LHCN-M2 (cell line): ENCODE data around the gene PARD3B. TPM values are rescaled to one million over a fixed set of nuclear protein-coding genes. Genes with fewer than 3 reads are reported as not detected.

ENCODE experiments used
- DNase-seq: peaks from one replicate; pipeline ENCODE4 v3.0.0-alpha.2; 2012; ENCODE audit warnings: low read depth
- total RNA-seq: library from RNA; depleted of rRNA; stranded (reverse); fragments of >200 nt; gene quantifications from 2 replicates; pipeline ENCODE4 v1.2.3, GENCODE V29; 2014

The PARD3B gene
- total RNA-seq, 1 experiment from 2014 or later = 4.0 TPM

DNA sequence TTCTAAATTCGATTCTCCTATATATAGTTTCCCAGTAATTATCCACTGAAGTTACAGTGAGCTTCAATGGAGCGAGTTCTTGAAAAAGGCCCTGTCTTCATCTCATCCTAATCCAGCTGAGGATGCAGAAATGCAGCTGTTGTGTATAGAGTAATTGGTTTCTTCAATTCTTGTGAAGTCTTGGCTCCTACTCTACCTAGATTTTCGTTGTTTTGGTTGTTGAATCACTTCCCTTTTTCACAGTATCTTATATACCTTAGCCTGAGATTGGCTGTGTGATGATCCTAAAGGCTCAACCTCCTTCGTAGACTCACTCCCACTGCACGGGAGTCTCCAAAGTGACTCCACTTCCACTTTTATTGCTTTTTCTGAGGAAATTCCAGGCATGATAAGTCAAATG lies 280.4 kb downstream of the PARD3B start:
- DNase-seq = no peak

GRCh38 chr2:204827701-204828590 lies 282.7 kb downstream of the PARD3B start:
- DNase-seq = no peak

DNA sequence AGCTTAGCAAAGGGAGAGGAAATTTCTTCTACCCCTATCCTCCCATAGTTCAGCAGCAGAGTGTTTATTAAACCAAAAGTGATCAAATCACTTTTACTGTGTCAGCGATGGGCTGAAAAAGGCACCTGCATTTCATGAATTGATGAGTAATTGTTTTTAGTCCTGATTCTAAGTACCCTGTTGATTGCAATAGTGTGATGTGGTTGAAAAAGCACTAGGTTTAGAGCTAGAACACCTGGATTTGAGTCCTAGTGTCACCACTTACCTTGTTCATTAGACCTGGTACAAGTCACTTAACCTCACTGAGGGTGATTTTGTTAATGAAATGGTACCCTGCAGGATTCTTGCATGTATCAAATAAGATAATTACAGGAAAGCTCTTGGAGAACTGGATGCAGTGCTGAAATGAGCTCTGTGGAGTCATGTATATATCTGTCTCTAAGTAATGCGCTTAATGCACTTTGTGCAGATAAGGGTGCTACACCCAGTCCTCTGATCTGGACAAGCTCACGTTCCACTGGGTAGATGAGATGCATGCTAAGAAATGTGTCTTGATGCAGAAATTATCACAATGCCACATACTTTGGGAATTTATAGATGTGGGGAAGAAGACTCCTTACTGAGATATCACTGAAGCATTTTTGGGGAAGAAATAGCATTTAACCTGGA lies 289.6 kb downstream of the PARD3B start:
- DNase-seq = no peak

DNA sequence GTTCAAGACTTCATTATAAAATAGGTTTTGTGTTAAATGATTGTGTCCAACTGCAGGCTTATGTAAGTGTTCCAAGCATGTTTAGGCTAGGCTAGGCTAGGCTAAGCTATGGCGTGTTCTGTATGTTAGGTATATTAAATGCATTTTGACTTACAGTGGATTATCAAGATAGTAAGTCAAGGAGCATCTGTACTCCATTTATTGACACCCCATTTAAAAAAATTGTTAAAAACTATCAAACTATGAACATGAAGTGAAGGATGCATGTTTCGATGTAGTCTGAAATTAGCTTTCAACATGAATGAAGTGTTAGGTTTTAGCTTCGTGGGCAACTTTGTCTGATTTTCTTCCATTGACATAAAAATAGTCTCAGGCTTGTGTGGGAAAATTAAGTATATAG lies 290.5 kb downstream of the PARD3B start:
- DNase-seq = no peak

DNA sequence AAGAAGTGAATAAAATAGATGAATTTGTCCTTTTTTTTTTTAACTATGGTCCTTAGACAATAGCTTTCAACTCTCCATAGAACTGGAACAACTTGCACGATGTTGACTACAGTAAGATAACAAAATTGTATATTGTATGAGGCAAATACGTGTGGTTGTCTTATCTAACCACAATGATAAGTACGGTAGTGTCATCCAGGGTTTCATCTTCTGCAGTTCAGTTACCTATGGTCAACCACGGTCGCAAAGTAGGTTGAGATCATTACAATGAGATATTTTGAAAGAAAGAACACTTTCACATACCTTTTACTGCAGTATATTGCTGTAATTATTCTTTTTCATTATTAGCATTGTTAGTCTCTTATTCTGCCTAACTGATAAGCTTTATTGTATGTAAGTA lies 295.2 kb downstream of the PARD3B start:
- no peak for DNase-seq

DNA sequence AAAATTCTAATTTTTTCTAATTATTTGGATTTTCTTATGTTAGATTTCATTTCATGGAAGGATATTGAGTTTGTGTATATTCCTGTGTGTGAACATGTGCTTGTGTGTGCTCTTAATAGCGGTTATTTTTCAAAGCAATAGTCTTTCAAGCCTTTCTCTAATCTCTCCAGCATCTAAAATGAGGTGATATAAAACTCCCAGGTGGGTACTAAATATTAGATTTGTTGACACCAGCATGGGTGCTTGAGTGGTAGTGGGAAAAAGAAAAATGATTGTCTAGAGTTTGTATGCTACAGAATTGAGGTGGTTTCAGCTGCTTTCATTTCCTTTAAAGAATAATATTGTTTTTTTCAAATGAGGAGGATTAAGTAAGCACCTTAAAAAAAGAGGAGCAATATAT lies 296.8 kb downstream of the PARD3B start:
- no peak for DNase-seq

DNA sequence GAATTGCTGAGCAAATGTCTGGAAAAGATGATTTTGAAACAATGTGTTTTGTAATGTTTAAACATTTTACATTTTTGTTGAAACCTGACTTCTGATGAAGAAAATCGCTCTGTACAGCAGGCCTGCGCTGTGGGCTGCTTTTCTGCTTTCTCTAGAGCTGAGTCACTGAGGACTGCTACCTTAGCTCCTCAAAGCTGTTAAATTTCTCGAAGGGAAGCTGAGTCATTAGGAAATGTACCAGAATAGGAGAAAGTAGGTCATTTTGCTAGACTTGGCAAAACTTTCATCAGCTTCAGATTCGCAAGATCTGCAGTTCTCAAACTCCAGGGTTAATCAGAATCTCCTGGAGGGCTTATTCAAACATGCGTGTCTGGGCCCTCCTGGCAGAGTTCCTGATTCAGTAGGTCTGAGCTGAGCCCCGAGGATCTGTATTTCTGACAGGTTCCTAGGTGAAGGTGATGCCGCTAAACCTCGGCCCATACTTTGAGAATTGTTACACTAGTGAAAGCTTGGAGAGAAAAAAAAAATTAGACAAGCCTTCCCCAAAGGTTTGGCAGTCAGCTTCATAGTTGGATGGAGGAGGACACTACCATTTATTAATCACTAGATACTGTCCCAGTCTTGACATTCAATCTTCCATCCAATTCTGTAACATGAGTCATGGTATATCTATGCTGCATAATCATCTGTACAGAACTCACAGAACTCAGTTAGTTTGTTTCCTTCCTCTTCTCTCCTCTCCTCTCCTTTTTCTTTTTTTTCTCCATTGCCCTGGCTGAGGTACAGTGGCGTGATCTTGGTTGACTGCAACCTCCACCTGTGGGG lies 297.6 kb downstream of the PARD3B start:
- DNase-seq = peak; percentile 93

DNA sequence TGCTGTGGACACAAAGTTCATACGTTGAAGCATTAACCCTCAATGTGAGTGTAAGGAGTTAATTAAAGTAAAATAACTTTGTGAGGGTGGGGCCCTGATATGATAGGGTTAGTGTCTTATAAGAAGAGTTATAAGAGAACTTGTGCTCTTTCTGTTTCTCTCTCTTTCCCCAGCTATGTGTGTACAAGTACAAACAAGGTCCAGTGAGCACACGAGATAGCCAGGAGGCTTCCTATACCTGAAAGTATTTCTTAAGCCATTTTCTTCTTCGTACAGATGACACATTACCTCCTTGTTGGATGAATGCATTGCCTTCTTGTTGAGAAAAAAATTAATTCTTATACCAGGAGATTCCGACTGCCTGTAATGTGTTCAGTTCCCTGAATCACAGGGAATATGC lies 301.2 kb downstream of the PARD3B start:
- no peak for DNase-seq

- no peak for DNase-seq
Observed at GRCh38 chr2:204849892-204850291, 304.6 kb downstream of the PARD3B start.

DNA sequence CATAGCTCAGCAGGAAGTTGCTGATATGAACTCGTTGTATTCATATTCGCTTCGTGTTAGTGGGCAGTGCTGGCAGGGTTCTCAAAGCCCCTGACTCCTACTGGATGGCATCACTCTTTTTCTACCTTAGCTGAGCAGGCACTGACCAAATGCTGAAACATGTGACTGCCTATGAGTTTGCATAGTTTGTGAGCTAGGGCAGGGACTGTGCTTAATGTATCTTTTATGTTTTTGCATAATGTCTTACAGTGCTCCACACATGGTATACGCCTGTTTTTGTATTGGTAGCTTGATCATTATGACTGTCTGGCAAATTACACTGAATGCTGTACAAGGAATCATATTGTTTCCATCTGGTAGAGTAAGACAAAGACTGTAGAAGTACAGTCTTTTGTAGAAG lies 305.3 kb downstream of the PARD3B start:
- DNase-seq = no peak

- DNase-seq = no peak
Observed at GRCh38 chr2:204853905-204854304, 308.6 kb downstream of the PARD3B start.

DNA sequence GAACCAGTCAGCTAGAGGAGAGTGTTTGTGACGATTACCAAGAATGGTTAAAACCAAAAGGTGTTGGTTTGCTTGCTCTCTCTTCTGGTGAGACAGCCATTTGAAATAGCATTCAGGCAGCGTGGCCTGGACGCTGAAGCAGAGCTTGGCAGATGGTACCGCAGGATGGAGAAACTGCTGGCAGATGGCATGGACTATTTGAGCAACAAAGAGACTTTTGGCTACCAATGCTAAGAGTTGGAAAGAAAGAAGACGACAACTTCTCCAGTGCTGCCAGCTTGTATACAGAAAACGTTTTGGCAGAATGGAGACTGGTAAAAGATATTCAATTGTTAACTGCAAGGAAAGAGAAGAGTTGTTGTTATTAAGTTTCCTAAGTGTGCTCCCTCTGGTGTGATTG lies 315.0 kb downstream of the PARD3B start:
- no peak for DNase-seq

GRCh38 chr2:204862809-204863208 lies 317.5 kb downstream of the PARD3B start:
- no peak for DNase-seq

DNA sequence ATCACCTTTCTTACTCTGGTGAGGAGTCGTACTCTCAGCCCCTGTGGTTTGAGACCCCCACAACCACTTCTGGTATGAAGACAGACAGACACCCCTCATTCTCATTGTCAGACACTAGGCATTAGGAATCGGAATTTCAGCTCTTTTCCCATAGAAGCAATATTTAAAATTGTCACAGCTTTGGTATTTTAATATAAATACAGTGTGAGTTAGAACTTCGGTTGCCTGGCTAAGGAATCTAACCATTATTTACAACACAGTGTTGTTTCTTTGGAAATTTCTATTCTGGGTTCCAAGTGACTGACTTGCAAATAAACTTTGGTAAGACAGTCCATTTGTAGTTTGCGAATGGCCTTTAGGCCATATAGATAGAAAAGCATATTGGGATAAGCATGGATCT lies 318.1 kb downstream of the PARD3B start:
- DNase-seq = no peak

DNA sequence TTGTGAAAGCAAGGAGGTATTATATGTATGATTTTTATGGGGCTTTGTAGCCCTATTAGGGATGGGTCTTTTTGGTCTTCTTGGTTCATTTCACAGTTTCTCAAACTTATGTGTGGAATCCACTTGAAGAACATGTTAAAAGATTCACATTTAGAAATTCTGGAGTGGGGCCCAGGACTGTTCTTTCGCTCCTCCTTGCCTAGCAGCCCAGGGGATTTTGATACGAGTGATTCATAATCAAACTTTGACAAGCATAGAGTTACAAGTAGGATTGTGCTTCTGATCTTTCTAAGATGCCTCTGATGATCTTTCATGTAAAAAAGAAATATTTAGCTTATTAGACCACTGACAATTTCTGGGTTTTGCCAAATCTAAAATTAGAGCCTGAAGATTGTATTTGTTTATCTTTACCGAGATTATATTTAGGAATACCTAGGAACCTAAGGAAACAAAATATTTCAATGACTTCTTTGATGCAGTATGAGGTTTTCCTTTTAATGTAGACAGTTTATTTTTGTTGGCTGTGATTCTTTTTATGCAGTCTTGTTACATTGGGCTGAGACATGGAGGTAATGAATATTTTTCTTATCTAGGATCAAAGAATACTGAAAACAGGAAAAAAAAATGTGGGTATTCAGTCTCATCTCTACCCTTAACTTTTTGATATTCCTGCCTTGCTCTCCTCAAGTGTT lies 324.0 kb downstream of the PARD3B start:
- peak; percentile 46 for DNase-seq

DNA sequence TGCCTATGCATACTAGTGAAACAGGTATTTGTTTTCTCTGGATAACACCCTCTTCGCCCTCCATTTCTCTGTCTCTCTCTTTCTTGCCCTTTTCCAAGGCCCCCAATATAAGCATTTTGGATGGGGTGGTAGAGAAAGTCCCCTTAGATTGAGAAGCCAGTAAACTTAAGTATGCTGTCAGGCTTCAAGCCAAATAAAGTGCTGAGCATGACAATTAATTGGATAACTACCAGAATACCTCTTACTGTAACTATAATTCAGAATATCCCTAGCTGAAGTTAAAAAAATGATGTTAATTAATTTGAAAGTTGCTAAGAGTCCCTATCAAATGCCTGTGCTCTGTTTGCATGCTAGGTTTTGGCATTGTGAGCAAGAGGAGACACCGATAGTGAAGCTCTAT lies 324.8 kb downstream of the PARD3B start:
- DNase-seq = no peak

GRCh38 chr2:204871231-204871953 lies 326.1 kb downstream of the PARD3B start:
- DNase-seq = peak; percentile 60

DNA sequence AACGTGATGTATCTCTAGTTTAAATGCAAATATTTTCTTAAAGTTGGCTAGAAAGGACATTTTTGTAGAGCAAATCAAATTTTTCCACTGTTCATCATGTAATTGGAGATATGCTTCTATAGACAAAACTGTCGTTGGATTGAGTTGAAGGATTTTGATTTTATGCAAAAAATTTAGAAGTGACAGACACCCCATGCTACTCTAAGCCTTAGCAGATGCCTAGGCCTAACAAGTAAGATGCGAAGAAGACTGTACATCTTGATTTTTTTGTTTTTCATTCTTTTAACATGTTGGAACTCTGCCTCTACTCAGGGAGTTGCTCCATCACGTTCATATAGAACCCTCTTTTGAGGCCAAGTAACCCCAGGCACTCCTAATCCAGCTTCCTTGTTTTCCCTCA lies 331.0 kb downstream of the PARD3B start:
- DNase-seq = no peak

DNA sequence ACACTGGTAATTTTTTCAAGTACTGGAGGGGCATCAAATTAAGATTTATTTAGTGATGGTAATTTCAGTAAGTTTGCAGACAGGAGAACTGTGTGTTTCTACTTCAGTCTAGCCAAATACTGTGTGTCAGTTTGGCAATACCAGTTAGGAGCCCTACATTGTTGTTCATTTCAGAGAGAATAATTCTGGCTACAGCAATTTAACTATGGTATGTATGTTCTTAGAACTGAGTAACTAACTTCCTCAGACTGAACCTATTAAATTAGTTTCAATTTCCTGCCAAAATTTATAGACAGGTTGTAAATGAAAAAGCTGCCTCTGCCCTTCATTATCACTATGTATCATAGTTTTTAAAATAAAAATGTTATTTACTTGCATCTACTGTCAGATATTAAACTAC lies 332.4 kb downstream of the PARD3B start:
- no peak for DNase-seq

- DNase-seq = no peak
Observed at GRCh38 chr2:204880928-204881327, 335.7 kb downstream of the PARD3B start.

GRCh38 chr2:204881655-204882054 lies 336.4 kb downstream of the PARD3B start:
- no peak for DNase-seq
